ENCODE data around the gene LSM12.

- no peak for TF ChIP-seq CTCF (IDR thresholded peaks at IDR 0.05)
- no peak for TF ChIP-seq POLR2A (IDR thresholded peaks at IDR 0.05)
Observed at GRCh38 chr17:44043272-44043696, 23.2 kb downstream of the LSM12 start.
